ENCODE measurements around the gene TFCP2.
A peak's percentile ranks its signal among the peaks of the same experiment; 100 is the strongest.
"Not testable (repeated sequence)": the region's sequence is repeated elsewhere in the genome, so short reads cannot be mapped to it uniquely, and the experiment has no call there.

TFCP2 gene

GRCh38 chr12:51139292-51139844 lies 33.6 kb downstream of the TFCP2 start:
- no peak for DNase-seq

DNA sequence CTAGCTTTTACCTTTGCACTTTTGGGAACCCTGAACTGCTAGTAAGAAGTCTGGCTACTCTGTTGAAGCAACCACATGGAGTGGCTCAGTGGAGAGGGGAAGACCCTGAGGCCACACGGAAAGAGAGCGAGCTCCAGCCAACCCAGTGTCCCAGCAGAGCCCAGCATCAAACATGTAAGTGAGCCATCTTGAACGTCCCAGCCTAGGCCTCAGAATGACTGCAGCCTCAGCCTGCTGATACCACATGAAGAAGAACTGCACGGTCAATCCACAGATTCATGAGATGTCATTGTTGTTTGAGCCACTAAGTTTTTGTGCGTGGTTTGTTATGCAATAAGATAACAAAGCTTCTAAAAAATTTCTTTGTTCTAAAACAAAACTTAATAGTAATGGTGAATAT lies 40.2 kb downstream of the TFCP2 start:
- no peak for DNase-seq

GRCh38 chr12:51131745-51132521 lies 41.0 kb downstream of the TFCP2 start:
- DNase-seq = no peak

DNA sequence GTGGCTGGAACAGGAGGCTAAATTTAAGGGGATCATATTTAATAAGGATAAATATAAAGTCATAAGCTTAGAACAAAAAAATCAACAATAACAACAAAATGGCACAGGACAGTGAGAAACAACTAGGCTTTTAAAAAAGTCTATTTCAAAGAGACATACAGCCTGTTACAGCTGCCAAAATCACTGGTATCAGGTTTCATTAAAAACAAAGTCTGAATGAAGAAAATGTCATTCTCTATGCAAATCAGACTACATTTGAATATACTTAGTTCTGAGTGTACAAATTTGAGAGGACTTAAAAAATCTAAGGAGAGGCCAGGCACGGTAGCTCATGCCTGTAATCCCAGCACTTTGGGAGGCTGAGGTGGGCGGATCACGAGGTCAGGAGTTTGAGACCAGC lies 44.0 kb downstream of the TFCP2 start:
- no peak for DNase-seq

DNA sequence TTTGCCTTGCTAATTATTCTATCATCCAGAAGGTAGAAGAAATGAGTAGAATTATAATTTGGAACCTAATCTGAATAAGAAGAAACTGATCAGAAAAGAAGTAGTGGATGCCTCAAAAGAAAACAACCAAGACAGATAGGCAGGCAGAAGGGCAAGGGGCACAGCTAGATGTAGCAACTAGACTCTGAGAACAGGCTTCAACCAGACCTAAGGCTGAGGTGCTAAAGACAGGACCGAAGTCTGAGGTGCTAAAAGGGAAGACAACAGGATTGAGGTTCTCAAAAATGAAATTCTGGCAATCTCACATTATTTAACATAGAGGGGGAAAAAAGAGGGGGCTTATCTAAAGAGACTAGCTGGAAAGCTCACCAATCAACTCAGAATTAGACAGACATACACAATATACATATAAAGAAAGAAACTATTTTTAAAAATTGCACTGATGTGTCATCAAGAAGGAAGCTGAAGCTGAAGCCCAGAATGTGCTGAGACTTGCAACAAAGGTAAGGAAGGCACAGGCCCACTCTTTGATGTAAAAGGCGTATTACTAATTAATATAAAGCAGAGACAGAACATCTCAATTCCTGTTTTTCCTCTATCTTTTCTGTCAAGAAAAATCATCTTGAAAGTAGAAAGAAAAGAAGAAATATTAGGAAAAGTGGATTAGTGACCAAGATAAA lies 45.7 kb downstream of the TFCP2 start:
- no peak for DNase-seq

- no peak for DNase-seq
Observed at GRCh38 chr12:51126297-51126696, 46.6 kb downstream of the TFCP2 start.

DNA sequence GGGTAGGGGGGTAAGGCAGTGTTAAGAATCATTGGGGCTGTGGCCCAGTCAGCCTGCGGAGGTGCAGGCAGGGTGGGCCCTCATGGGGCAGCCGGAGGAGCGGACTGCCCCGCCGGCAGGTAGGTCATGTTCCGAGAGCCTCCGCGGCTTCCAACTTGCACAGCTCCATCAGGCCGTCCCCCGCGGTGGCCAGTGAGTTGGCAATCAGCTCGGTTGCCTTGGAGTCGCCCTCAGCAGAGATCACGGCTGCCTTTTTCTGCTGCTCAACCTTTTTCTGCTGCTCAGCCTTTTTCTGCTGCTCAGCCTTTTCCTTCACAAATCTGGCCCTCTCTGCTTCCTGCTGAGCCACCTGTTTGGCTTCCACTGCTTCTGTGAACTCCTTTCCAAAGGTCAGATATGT lies 48.4 kb downstream of the TFCP2 start:
- DNase-seq = no peak

DNA sequence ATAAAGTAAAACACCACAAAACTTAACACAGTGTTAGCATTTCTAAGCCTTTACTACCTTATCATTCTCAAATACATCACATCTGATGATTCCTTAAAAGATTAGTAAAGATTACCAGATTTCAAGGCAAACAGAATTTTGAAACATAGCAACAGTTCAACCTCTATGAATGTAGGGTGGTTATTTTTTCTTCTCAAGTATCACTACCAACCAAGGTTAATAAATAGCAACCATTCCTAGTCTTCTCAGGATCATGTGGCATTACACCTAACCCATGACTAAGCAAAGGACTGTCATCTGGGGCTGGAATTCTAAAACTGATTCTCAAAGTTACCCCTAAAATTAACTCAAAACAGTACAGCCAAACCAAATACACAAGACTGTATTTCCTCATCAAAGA lies 50.1 kb downstream of the TFCP2 start:
- no peak for DNase-seq

- no peak for DNase-seq
Observed at GRCh38 chr12:51118706-51119105, 54.2 kb downstream of the TFCP2 start.

- DNase-seq = no peak
Observed at GRCh38 chr12:51115533-51115932, 57.4 kb downstream of the TFCP2 start.

DNA sequence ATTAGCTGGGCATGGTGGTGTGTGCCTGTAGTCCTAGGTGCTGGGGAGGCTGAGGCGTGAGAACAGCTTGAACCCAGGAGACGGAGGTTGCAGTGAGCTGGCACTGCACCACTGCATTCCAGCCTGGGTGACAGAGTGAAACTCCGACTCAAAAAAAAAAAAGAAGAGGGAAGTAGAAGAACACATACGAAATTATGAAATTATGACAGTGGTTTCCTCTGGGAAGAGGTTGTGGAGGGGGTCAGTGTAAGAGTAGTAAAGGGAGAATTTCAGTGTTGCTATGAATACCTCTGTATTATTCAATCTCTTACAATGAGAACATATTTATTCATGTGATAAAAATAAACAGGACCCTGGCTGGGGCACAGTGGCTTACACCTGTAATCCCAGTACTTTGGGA lies 64.8 kb downstream of the TFCP2 start:
- no peak for DNase-seq

GRCh38 chr12:51103977-51104376 lies 69.0 kb downstream of the TFCP2 start:
- DNase-seq = no peak

GRCh38 chr12:51098611-51099010 lies 74.3 kb downstream of the TFCP2 start:
- no peak for DNase-seq

DNA sequence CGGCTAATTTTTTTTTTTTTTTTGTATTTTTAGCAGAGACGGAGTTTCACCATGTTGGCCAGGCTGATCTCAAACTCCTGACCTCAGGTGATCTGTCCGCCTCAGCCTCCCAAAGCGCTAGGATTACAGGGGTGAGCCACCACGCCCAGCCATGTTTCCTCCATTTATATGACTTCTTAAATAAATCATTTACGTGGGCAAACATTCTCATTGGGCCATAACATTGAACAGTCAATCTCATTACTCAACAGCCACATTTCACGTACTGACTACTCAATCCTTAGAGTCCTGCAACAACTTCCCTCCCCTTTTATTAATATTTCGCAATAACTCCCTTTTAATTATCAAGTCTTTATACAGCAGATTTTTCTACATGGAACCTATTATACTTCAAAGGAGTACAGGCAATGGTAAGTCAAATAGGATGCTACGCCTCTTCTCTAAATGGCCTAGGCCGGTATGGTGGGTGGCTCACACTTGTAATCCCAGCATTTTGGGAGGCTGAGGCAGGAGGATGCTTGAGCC lies 82.2 kb downstream of the TFCP2 start:
- no peak for DNase-seq

DNA sequence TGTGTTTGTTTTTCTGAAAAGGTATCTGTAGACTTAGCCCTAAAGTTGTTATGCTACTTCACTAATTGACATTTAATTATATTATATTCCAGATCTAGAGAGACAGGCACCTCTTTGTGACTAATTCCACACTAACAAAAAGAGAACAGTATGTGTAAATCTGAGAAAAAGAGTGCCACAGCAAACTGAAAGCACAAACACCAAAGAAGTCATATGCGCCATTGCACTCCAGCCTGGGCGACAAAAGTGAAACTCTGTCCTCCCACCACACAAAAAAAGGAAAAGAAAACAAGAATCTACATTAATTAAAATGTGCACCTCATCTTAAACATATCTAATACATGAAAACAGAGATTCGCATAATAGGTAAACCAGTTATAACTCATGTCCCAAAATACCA lies 85.1 kb downstream of the TFCP2 start:
- DNase-seq = no peak

- DNase-seq = no peak
Observed at GRCh38 chr12:51086933-51087332, 86.0 kb downstream of the TFCP2 start.

- DNase-seq = no peak
Observed at GRCh38 chr12:51085757-51086156, 87.2 kb downstream of the TFCP2 start.

GRCh38 chr12:51083126-51083833 lies 89.7 kb downstream of the TFCP2 start, which contains the start of gene CSRNP2:
CSRNP2 (minus strand) TSS chr12:51083596; CDS start chr12:51076561, 7,035 bp downstream.
- DNase-seq = peak; percentile 85

GRCh38 chr12:51082561-51083125 lies 90.3 kb downstream of the TFCP2 start:
- DNase-seq = peak; percentile 3

- DNase-seq = no peak
Observed at GRCh38 chr12:51081421-51081820, 91.5 kb downstream of the TFCP2 start.

- DNase-seq = no peak
Observed at GRCh38 chr12:51080136-51080535, 92.8 kb downstream of the TFCP2 start.

DNA sequence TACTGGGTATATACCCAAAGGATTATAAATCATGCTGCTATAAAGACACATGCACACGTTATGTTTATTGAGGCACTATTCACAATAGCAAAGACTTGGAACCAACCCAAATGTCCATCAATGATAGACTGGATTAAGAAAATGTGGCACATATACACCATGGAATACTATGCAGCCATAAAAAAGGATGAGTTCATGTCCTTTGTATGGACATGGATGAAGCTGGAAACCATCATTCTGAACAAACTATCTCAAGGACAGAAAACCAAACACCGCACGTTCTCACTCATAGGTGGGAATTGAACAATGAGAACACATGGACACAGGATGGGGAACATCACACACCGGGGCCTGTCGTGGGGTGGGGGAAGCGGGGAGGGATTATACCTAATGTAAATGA lies 94.1 kb downstream of the TFCP2 start:
- DNase-seq = not testable (repeated sequence)

GRCh38 chr12:51078346-51078745 lies 94.6 kb downstream of the TFCP2 start:
- DNase-seq = not testable (repeated sequence)

Data from NCI-H1694 treated with DMSO at 0.1 percent for 48 hours (cell line).